Fibroblast of villous mesenchyme (primary cell): ENCODE results near the gene AATK. TPM values are rescaled to one million over a fixed set of nuclear protein-coding genes. Genes with fewer than 3 reads are reported as not detected.

Experiments
- DNase-seq: peaks from one replicate; pipeline ENCODE4 v3.0.0-alpha.2; 2010; ENCODE audit warnings: low read depth
- H3K4me3 ChIP-seq: 2 replicates; pipeline ENCODE4 v1.5.1; 2011; ENCODE audit warnings: low read depth, mild to moderate bottlenecking, low read length
- total RNA-seq: library from RNA; depleted of rRNA; stranded (reverse); fragments of >200 nt; gene quantifications from 2 replicates; pipeline ENCODE4 v1.2.3, GENCODE V29; 2012
- TF ChIP-seq, protein P1 (sequence below): IDR thresholded peaks from 2 replicates; pipeline ENCODE4 v1.5.1; 2012; ENCODE audit warnings: low read depth, mild to moderate bottlenecking, low read length; ENCODE audit not compliant: insufficient read depth

AATK gene
- total RNA-seq, 1 donor, result under 0.01 TPM

DNA sequence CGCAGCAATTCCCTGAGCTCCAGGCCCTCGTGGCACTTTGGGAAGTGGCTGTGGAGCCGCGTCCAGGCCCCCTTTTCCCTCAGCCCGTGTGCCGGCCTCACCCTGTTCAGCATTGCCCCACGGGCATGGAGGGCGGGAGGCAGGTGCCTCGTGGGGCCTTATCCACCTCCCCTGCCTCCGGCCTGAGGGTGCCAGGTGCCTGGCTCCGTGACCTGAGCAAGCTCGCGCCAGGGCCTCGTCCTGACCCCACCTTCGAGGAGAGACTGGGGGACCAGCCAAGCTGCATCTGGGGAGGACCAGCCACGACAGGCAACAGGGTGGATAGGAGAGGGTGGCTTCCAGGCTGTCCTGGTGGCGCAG, 27.0 kb upstream of the AATK start:
- TF ChIP-seq, protein P1, sequence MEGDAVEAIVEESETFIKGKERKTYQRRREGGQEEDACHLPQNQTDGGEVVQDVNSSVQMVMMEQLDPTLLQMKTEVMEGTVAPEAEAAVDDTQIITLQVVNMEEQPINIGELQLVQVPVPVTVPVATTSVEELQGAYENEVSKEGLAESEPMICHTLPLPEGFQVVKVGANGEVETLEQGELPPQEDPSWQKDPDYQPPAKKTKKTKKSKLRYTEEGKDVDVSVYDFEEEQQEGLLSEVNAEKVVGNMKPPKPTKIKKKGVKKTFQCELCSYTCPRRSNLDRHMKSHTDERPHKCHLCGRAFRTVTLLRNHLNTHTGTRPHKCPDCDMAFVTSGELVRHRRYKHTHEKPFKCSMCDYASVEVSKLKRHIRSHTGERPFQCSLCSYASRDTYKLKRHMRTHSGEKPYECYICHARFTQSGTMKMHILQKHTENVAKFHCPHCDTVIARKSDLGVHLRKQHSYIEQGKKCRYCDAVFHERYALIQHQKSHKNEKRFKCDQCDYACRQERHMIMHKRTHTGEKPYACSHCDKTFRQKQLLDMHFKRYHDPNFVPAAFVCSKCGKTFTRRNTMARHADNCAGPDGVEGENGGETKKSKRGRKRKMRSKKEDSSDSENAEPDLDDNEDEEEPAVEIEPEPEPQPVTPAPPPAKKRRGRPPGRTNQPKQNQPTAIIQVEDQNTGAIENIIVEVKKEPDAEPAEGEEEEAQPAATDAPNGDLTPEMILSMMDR, result no peak
- H3K4me3 ChIP-seq, result no peak overlapping the region
- DNase-seq, result no peak

DNA sequence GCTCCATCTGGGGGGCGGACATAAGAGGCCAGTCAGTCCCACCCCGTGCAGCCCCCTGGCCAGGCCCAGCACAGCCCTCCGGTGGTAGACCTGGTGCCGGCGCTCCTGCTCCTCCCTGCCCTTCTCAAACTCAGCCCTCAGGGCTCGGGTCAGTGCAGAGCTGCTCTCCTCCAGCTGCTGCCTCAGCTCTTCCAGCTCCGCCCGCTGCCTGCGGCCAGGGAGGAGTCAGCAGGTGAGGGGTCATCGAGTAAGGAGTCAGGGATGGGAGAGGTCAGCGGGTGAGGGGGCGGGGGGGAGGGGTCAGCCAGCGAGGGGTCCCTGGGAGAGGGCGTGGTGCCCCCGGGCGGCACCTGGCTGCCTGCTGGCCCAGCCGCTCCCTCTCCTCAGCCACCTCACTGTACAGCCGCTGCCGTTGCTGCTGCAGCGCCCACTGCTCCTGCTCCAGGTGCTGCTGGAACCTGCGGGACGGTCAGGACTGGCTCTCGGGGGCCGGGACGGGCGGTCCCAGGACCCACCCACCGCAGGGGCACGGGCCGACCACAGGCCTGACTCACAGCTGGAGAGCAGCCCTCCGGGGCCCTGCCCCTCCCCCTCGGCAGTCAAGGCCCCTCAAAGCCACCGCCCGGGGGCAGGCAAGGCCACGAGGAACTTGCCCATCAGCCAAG, 26.5 kb upstream of the AATK start:
- no peak for DNase-seq
- TF ChIP-seq, protein P1, result no peak
- H3K4me3 ChIP-seq, result no peak overlapping the region

DNA sequence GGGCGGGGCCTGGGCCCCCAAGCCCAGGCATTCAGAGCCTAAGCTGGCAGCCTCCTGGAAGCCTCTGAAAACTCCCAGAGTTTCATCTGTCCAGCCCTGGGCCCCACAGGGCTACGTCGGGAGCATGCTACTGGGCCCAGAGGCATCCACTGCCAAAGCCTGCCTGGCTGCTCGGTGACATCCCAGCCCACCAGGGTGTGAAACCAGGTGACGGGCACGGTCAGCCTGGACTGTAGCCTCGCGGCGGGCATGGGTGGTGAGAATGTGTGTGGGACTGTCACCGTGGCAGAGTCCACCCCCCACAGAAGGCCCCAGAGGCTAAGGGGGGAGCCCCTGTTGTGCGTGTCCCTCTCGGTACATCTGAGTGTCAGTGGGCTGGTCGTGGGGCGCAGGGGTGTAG, 25.6 kb upstream of the AATK start:
- TF ChIP-seq, protein P1, result no peak
- H3K4me3 ChIP-seq, result no peak overlapping the region
- no peak for DNase-seq

DNA sequence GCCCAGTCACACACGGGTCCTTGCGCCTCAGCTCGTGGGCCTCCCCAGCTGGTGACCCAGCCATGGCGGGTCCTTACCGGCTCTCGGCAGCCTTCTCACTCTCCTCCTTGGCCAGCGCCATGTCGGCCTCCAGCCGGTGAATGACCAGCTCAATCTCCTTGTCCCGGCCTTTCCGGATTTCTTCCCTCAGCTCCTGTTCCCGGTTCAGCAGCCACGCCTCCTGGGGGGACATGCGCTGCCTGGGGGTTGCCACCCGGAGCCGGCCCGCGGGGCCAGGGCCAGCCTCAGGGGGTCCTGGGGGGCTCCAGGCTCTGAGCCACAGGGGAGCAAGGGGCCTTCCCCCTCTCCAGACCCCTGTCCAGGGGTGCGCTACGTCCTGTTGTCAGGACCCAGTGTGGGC, 25.1 kb upstream of the AATK start:
- H3K4me3 ChIP-seq, result no peak overlapping the region
- DNase-seq, result no peak
- TF ChIP-seq, protein P1, result no peak

DNA sequence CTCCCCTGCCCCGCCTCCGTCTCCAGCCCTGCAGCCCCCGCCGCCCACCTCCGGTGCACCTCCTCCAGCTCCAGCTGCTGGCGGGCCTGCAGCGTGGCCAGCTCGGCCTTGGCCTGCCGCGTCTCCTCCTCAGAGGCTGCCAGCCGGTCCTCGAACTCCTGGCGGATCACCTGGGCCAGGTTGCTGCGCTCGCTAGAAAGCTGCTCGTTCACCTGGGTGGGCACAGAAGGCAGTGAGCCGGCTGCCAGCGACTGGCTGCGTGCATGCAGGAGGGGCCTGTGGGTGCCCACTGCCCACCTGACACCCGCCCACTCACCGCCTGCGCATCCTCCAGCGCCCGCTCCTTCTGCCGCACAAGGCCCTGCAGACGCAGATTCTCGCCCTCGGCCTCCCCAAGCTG, 24.6 kb upstream of the AATK start:
- DNase-seq, result no peak
- H3K4me3 ChIP-seq, result no peak overlapping the region
- TF ChIP-seq, protein P1, result no peak

DNA sequence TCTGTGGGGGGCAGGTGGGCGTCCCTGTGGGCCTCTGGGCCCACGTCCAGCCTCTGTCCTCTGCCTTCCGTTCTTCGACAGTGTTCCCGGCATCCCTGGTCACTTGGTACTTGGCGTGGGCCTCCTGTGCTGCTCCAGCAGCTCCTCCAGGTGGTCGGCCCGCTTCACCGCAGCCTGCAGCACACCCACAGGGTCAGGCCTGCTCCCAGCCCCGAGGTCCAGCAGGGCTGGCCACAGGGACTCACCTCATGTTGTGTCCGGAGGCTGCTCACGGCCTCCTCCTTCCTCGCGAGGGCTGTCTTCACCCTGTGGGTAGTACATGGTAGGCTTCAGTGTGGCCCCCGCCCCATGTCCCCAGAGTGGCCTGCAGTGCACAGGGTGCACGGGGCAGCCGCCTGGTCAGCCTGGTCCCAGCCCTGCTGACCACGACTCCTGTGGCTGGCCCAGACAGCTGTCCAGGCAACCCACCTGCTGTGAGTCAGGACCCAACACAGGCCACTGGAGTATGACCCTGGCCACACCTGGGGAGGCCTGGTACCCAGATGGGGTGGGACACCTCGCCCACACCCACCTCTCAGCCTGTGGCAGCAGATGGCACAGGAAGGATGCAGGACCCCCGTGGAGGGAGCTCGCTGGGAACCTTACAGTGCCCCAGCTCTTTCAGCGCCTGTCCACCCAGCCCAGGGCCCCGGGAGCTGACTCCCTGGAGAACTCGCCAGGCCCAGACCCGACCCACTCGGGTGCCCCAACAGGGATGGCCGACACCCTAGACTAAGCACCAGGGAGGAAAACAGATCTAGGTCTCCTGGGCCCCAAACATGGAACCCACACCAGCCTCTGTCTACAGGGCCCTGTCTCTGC, 23.9 kb upstream of the AATK start:
- no peak overlapping the region for H3K4me3 ChIP-seq
- no peak for DNase-seq
- TF ChIP-seq, protein P1, result peak; percentile 11
